K562 (cell line): Measurements from ENCODE around the gene RSPH9. TPM values are rescaled to one million over a fixed set of nuclear protein-coding genes. Genes with fewer than 3 reads are reported as not detected.

Experiments
- AFF4 ChIP-seq: sonication (generic); formaldehyde crosslinking; IDR thresholded peaks from 2 replicates; pipeline ENCODE4 v1.8.0; 2023; ENCODE audit warnings: mild to moderate bottlenecking, missing genetic modification reagents
- CREB5 ChIP-seq: fragments of 250-450 bp; sonication (Bioruptor Pico); IDR thresholded peaks from 2 replicates; pipeline ENCODE4 v1.5.0; 2020; ENCODE audit warnings: mild to moderate bottlenecking
- E2F4 ChIP-seq: sonication (generic); formaldehyde crosslinking; IDR thresholded peaks from 2 replicates; pipeline ENCODE4 v1.8.0; 2022; ENCODE audit warnings: mild to moderate bottlenecking, low read depth, missing genetic modification reagents
- ILK ChIP-seq: fragments of 450-650 bp; IDR thresholded peaks from 2 replicates; pipeline ENCODE4 v1.6.1; 2016; ENCODE audit warnings: missing genetic modification characterization, low read depth, mild to moderate bottlenecking, missing compliant biosample characterization, moderate library complexity, borderline replicate concordance
- MECOM ChIP-seq: fragments of 250-450 bp; sonication (Bioruptor Pico); IDR thresholded peaks from 2 replicates; pipeline ENCODE4 v1.8.0; 2022; ENCODE audit warnings: inconsistent platforms
- MYC ChIP-seq, 2 experiments: fragments of 250-450 bp in 1 of 2; sonication (Bioruptor Pico) in 1 of 2; IDR thresholded peaks; 2 replicates each; pipeline versions ENCODE4 v1.5.1 to v1.6.1; 2012 to 2021; ENCODE audit warnings: low read depth in 2 of 2, borderline replicate concordance in 1 of 2, improper control_type of control experiment in 1 of 2, low read length in 1 of 2, mild to moderate bottlenecking in 1 of 2, moderate library complexity in 1 of 2
- PTTG1 ChIP-seq: fragments of 450-650 bp; IDR thresholded peaks from 2 replicates; pipeline ENCODE4 v1.6.1; 2016; ENCODE audit warnings: low read depth, mild to moderate bottlenecking, missing genetic modification characterization, missing compliant biosample characterization
- RAD21 ChIP-seq, 2 experiments: fragments of 250-450 bp in 1 of 2; fragments of 450-650 bp in 1 of 2; sonication (Bioruptor Pico) in 1 of 2; formaldehyde crosslinking in 1 of 2; IDR thresholded peaks in 1 of 2; conservative IDR thresholded peaks in 1 of 2; 2 replicates each; pipeline versions ENCODE4 v1.4.0 to v1.8.0; 2020 to 2022; ENCODE audit warnings: mild to moderate bottlenecking in 2 of 2, moderate library complexity in 1 of 2
- RREB1 ChIP-seq: fragments of 250-450 bp; sonication (Bioruptor Pico); IDR thresholded peaks from 2 replicates; pipeline ENCODE4 v1.4.0; 2020
- SMARCA4 ChIP-seq: fragments of 450-650 bp; IDR thresholded peaks from 2 replicates; pipeline ENCODE4 v1.6.1; 2016
- TBL1XR1 ChIP-seq, 2 experiments: IDR thresholded peaks; 2 replicates each; pipeline ENCODE4 v1.6.1; 2012; ENCODE audit warnings: improper control_type of control experiment in 2 of 2, low read length in 2 of 2, mild to moderate bottlenecking in 1 of 2
- ZNF354B ChIP-seq: fragments of 250-450 bp; sonication (Bioruptor Pico); IDR thresholded peaks from 2 replicates; pipeline ENCODE4 v1.4.0; 2020
- ZNF445 ChIP-seq: fragments of 250-450 bp; sonication (Bioruptor Pico); IDR thresholded peaks from 2 replicates; pipeline ENCODE4 v1.4.0; 2020; ENCODE audit warnings: low read depth, mild to moderate bottlenecking, moderate library complexity
- ZNF76 ChIP-seq: fragments of 250-450 bp; sonication (Bioruptor Pico); IDR thresholded peaks from 2 replicates; pipeline ENCODE4 v1.4.0; 2020; ENCODE audit warnings: mild to moderate bottlenecking, moderate library complexity, borderline replicate concordance
- polyA plus RNA-seq, 8 experiments: library from polyadenylated mRNA; depleted of rRNA in 4 of 8; stranded (reverse) in 5 of 8; unstranded in 3 of 8; fragments of >200 nt; fragmentation: Nextera tagmentation in 2 of 8; fragmentation: Illumina TruSeq in 1 of 8; extraction: Ambion mirVana in 2 of 8; extraction: Trizol in 1 of 8; gene quantifications; 2 replicates each; pipeline versions ENCODE4 v1.2.1 to v1.2.3, GENCODE V29; 2011 to 2014; ENCODE audit warnings: inconsistent platforms in 1 of 8, missing spikeins in 1 of 8
- total RNA-seq, 7 experiments: library from RNA; depleted of rRNA in 6 of 7; stranded (reverse); fragments of >200 nt in 6 of 7; fragmentation: Illumina TruSeq in 2 of 7; extraction: Trizol in 2 of 7; gene quantifications; 2 replicates each; pipeline versions ENCODE4 v1.2.1 to v1.2.3, GENCODE V29; 2011 to 2021; ENCODE audit warnings: low replicate concordance in 1 of 7

Gene RSPH9
- total and polyA plus RNA-seq, 9 of the 15 experiments (the other 6 are each of a cell fraction or from before 2014, with no cell fraction given): 0.05 to 0.60 (median 0.39) TPM; not detected in 6

- TF ChIP-seq AFF4 (CRISPR knock-in tag) (peak; percentile 84), E2F4 (CRISPR knock-in tag) (no peak), RAD21 (CRISPR knock-in tag; conservative IDR thresholded peaks at IDR 0.05 in 1 of 2, IDR thresholded peaks at IDR 0.05 in 1 of 2) (peak in 1 of 2 experiments; percentile 33; a peak in 1 of 4 replicates), CREB5 (CRISPR knock-in tag) (no peak), ZNF76 (CRISPR knock-in tag) (peak; percentile 90), MYC (IDR thresholded peaks at IDR 0.05; ENCODE audit: low read depth, low read length) (peak; percentile 83), MYC (CRISPR knock-in tag; IDR thresholded peaks at IDR 0.05; ENCODE audit: borderline replicate concordance, low read depth) (peak; percentile 63; the same call in 1 of the 2 replicates), RREB1 (CRISPR knock-in tag) (peak; percentile 77; the same call in 1 of the 2 replicates), ZNF354B (0 out of 2 replicates have a peak, but pooled peaks have one; percentile 47), PTTG1 (tag) (no peak), MECOM (CRISPR knock-in tag) (peak; percentile 60; the same call in 1 of the 2 replicates), TBL1XR1 (IDR thresholded peaks at IDR 0.05; ENCODE audit: low read length in 2 of 2) (peak; percentile 81 to 98), ILK (tag) (no peak), ZNF445 (CRISPR knock-in tag) (peak; percentile 21; the same call in 1 of the 2 replicates), SMARCA4 (peak; percentile 99)
These were observed 13.7 kb upstream of the RSPH9 start (continued) for GRCh38 chr6:43630980-43631619.
